Liver (tissue), 9 donors: Measurements from ENCODE around the gene EML6. TPM values are rescaled to one million over a fixed set of nuclear protein-coding genes. Genes with fewer than 3 reads are reported as not detected.

Experiments used
- DNase-seq: peaks from one replicate; pipeline ENCODE4 v3.0.0-alpha.2; 2017; ENCODE audit warnings: low spot score
- H3K27ac ChIP-seq, 2 donors: one replicate each; pipeline ENCODE4 v1.7.0; 2013; ENCODE audit warnings: inconsistent platforms in 2 of 2, low read length in 2 of 2, control low read depth in 1 of 2, low read depth in 1 of 2, mild to moderate bottlenecking in 1 of 2
- H3K27me3 ChIP-seq, 4 donors: one replicate each; pipeline versions ENCODE4 v1.6.1 to v1.7.0; 2013; ENCODE audit warnings: low read length in 3 of 4, inconsistent platforms in 1 of 4, mild to moderate bottlenecking in 1 of 4, moderate library complexity in 1 of 4; ENCODE audit not compliant: control insufficient read depth in 4 of 4, insufficient read depth in 4 of 4
- H3K36me3 ChIP-seq, 4 donors: one replicate each; pipeline versions ENCODE4 v1.6.1 to v1.7.0; 2013; ENCODE audit warnings: low read length in 3 of 4, mild to moderate bottlenecking in 3 of 4, low read depth in 1 of 4, moderate library complexity in 1 of 4; ENCODE audit not compliant: control insufficient read depth in 4 of 4, insufficient read depth in 3 of 4
- H3K4me1 ChIP-seq, 4 donors: one replicate each; pipeline versions ENCODE4 v1.6.1 to v1.7.0; 2013; ENCODE audit warnings: low read length in 3 of 4, mild to moderate bottlenecking in 3 of 4, moderate library complexity in 1 of 4; ENCODE audit not compliant: control insufficient read depth in 4 of 4, insufficient read depth in 4 of 4
- H3K4me3 ChIP-seq, 3 donors: one replicate each; pipeline versions ENCODE4 v1.6.1 to v1.7.0; 2013; ENCODE audit warnings: low read length in 3 of 3, control low read depth in 1 of 3, low read depth in 1 of 3, mild to moderate bottlenecking in 1 of 3
- H3K9ac ChIP-seq, 2 donors: one replicate each; pipeline ENCODE4 v1.7.0; 2013; ENCODE audit warnings: low read length in 2 of 2, mild to moderate bottlenecking in 2 of 2, moderate library complexity in 2 of 2, control low read depth in 1 of 2, low read depth in 1 of 2
- H3K9me3 ChIP-seq, 4 donors: one replicate each; pipeline versions ENCODE4 v1.6.1 to v1.7.0; 2013; ENCODE audit warnings: low read length in 3 of 4; ENCODE audit not compliant: control insufficient read depth in 4 of 4
- ATF3 ChIP-seq: IDR thresholded peaks from 2 replicates; pipeline ENCODE4 v1.6.1; 2016; ENCODE audit warnings: antibody characterized with exemption
- CTCF ChIP-seq: fragments of 150-350 bp; IDR thresholded peaks from 2 replicates; pipeline ENCODE4 v1.5.1; 2017; ENCODE audit warnings: improper control_type of control experiment, low read depth, low read length; ENCODE audit not compliant: missing input control
- EGR1 ChIP-seq, 2 donors: IDR thresholded peaks; 2 replicates each; pipeline ENCODE4 v1.6.1; 2016 to 2018; ENCODE audit warnings: antibody characterized with exemption in 2 of 2, low read depth in 2 of 2
- FOXA1 ChIP-seq: IDR thresholded peaks from 2 replicates; pipeline ENCODE4 v1.6.1; 2016; ENCODE audit warnings: antibody characterized with exemption
- FOXA2 ChIP-seq: IDR thresholded peaks from 2 replicates; pipeline ENCODE4 v1.6.1; 2016; ENCODE audit warnings: antibody characterized with exemption
- GABPA ChIP-seq, 2 donors: IDR thresholded peaks in 1 of 2; conservative IDR thresholded peaks in 1 of 2; 2 replicates each; pipeline ENCODE4 v1.6.1; 2016; ENCODE audit warnings: antibody characterized with exemption in 2 of 2, mild to moderate bottlenecking in 1 of 2, moderate library complexity in 1 of 2
- HNF4A ChIP-seq, 2 donors: conservative IDR thresholded peaks; 2 replicates each; pipeline ENCODE4 v1.6.1; 2016; ENCODE audit warnings: antibody characterized with exemption in 2 of 2, mild to moderate bottlenecking in 2 of 2
- HNF4G ChIP-seq: IDR thresholded peaks from 2 replicates; pipeline ENCODE4 v1.6.1; 2016; ENCODE audit warnings: antibody characterized with exemption
- JUND ChIP-seq, 2 donors: IDR thresholded peaks; 2 replicates each; pipeline ENCODE4 v1.6.1; 2016; ENCODE audit warnings: antibody characterized with exemption in 2 of 2
- MAX ChIP-seq: IDR thresholded peaks from 2 replicates; pipeline ENCODE4 v1.6.1; 2016; ENCODE audit warnings: antibody characterized with exemption
- NR2F2 ChIP-seq: IDR thresholded peaks from 2 replicates; pipeline ENCODE4 v1.6.1; 2016; ENCODE audit warnings: antibody characterized with exemption
- RAD21 ChIP-seq, 2 donors: IDR thresholded peaks; 2 replicates each; pipeline ENCODE4 v1.6.1; 2016; ENCODE audit warnings: antibody characterized with exemption in 2 of 2, mild to moderate bottlenecking in 2 of 2
- RXRA ChIP-seq, 2 donors: IDR thresholded peaks; 2 replicates each; pipeline ENCODE4 v1.6.1; 2017 to 2018; ENCODE audit warnings: antibody characterized with exemption in 2 of 2, mild to moderate bottlenecking in 1 of 2
- SP1 ChIP-seq: IDR thresholded peaks from 2 replicates; pipeline ENCODE4 v1.6.1; 2018; ENCODE audit warnings: antibody characterized with exemption, mild to moderate bottlenecking
- TAF1 ChIP-seq: conservative IDR thresholded peaks from 2 replicates; pipeline ENCODE4 v1.6.1; 2016; ENCODE audit warnings: antibody characterized with exemption, mild to moderate bottlenecking
- YY1 ChIP-seq: IDR thresholded peaks from 2 replicates; pipeline ENCODE4 v1.6.1; 2016; ENCODE audit warnings: antibody characterized with exemption, mild to moderate bottlenecking
- WGBS: extraction: QIAGEN DNeasy Blood & Tissue Kit; methylation state at CpG from one replicate; pipeline ENCODE4 v1.1.7; 2013; 5-methylcytosine and 5-hydroxymethylcytosine counted together
- polyA plus RNA-seq, 2 donors: library from polyadenylated mRNA; stranded (reverse) in 1 of 2; unstranded in 1 of 2; fragments of 200-250 nt in 1 of 2; fragments of >200 nt in 1 of 2; fragmentation: Nextera tagmentation in 1 of 2; extraction: Ambion mirVana in 1 of 2; gene quantifications; one replicate each; pipeline versions ENCODE4 v1.2.1 to v1.2.3, GENCODE V29; 2013 to 2015
- total RNA-seq, 2 donors: library from RNA; depleted of rRNA; stranded (reverse); fragments of >200 nt; gene quantifications; one replicate each; pipeline ENCODE4 v1.2.3, GENCODE V29; 2014
- TF ChIP-seq, protein P1 (sequence below): IDR thresholded peaks from 2 replicates; pipeline ENCODE4 v1.6.1; 2016; ENCODE audit warnings: antibody characterized with exemption, mild to moderate bottlenecking
- TF ChIP-seq, protein P2 (sequence below): IDR thresholded peaks from 2 replicates; pipeline ENCODE4 v1.6.1; 2016; ENCODE audit warnings: antibody characterized with exemption
- donor health status: healthy.
- donor health status: healthy.
- donor health status: healthy.
- donor health status: healthy.
- donor health status: healthy.

Gene EML6
- total and polyA plus RNA-seq, 4 donors, result 0.33 to 3.0 (median 1.4) TPM

DNA sequence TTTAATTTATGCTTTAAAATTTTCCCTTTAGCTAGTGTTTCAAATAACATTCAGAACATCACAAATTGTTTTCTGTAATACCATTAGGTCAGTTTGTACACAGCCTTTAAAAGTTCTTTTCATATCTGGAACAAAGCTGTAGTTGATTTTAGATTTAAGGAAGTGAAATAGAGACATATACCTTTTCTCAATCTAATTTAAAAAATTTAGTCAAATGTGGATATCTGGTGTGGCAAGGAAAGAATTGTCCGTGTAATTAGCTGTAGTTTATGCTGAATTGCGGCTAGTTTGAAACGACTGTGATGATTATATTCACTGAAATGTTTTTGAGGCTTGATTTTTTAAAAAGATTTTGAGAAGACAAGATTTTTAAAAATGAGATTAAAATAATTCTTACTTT lies 59.9 kb downstream of the EML6 start:
- WGBS, result 94% methylated on average over 3 of the region's 3 CpGs

More for the DNA sequence above, 59.9 kb downstream of the EML6 start:
- H3K36me3 ChIP-seq, result no peaks in the 10 kb centered on the region
- H3K27ac ChIP-seq, result no peak overlapping the region
- no peaks in the 10 kb centered on the region for H3K9me3 ChIP-seq
- TF ChIP-seq TAF1 (no peak), GABPA (IDR thresholded peaks at IDR 0.05 in 1 of 2, conservative IDR thresholded peaks at IDR 0.05 in 1 of 2) (no peak), RXRA (IDR thresholded peaks at IDR 0.05) (no peak), NR2F2 (no peak), SP1 (no peak), HNF4G (no peak), HNF4A (conservative IDR thresholded peaks at IDR 0.05) (no peak), RAD21 (IDR thresholded peaks at IDR 0.05) (no peak), CTCF (no peak), YY1 (no peak), FOXA1 (no peak), MAX (no peak), JUND (IDR thresholded peaks at IDR 0.05) (no peak), ATF3 (no peak), FOXA2 (no peak), EGR1 (IDR thresholded peaks at IDR 0.05; ENCODE audit: low read depth in 2 of 2) (no peak)
- TF ChIP-seq, protein P1, sequence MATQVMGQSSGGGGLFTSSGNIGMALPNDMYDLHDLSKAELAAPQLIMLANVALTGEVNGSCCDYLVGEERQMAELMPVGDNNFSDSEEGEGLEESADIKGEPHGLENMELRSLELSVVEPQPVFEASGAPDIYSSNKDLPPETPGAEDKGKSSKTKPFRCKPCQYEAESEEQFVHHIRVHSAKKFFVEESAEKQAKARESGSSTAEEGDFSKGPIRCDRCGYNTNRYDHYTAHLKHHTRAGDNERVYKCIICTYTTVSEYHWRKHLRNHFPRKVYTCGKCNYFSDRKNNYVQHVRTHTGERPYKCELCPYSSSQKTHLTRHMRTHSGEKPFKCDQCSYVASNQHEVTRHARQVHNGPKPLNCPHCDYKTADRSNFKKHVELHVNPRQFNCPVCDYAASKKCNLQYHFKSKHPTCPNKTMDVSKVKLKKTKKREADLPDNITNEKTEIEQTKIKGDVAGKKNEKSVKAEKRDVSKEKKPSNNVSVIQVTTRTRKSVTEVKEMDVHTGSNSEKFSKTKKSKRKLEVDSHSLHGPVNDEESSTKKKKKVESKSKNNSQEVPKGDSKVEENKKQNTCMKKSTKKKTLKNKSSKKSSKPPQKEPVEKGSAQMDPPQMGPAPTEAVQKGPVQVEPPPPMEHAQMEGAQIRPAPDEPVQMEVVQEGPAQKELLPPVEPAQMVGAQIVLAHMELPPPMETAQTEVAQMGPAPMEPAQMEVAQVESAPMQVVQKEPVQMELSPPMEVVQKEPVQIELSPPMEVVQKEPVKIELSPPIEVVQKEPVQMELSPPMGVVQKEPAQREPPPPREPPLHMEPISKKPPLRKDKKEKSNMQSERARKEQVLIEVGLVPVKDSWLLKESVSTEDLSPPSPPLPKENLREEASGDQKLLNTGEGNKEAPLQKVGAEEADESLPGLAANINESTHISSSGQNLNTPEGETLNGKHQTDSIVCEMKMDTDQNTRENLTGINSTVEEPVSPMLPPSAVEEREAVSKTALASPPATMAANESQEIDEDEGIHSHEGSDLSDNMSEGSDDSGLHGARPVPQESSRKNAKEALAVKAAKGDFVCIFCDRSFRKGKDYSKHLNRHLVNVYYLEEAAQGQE, result no peak
- TF ChIP-seq, protein P2, sequence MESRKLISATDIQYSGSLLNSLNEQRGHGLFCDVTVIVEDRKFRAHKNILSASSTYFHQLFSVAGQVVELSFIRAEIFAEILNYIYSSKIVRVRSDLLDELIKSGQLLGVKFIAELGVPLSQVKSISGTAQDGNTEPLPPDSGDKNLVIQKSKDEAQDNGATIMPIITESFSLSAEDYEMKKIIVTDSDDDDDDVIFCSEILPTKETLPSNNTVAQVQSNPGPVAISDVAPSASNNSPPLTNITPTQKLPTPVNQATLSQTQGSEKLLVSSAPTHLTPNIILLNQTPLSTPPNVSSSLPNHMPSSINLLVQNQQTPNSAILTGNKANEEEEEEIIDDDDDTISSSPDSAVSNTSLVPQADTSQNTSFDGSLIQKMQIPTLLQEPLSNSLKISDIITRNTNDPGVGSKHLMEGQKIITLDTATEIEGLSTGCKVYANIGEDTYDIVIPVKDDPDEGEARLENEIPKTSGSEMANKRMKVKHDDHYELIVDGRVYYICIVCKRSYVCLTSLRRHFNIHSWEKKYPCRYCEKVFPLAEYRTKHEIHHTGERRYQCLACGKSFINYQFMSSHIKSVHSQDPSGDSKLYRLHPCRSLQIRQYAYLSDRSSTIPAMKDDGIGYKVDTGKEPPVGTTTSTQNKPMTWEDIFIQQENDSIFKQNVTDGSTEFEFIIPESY, result no peak
- H3K4me1 ChIP-seq, result no peaks in the 10 kb centered on the region
- no peaks in the 10 kb centered on the region for H3K27me3 ChIP-seq
- no peak for DNase-seq
- no peak overlapping the region for H3K9ac ChIP-seq
- no peak overlapping the region for H3K4me3 ChIP-seq
